BE2C (cell line): Measurements from ENCODE around the gene EIF4G3.

Source experiments
- DNase-seq: peaks from one replicate; pipeline ENCODE4 v3.0.0-alpha.2; 2020
- H3K27me3 ChIP-seq: fragments of 250-450 bp; sonication (Bioruptor Pico); 2 replicates; pipeline ENCODE4 v1.5.1; 2020; ENCODE audit warnings: mild to moderate bottlenecking
- H3K36me3 ChIP-seq: fragments of 250-450 bp; sonication (Bioruptor Pico); 2 replicates; pipeline ENCODE4 v1.5.1; 2020; ENCODE audit warnings: mild to moderate bottlenecking
- H3K4me1 ChIP-seq: fragments of 250-450 bp; sonication (Bioruptor Pico); 2 replicates; pipeline ENCODE4 v1.5.1; 2020
- H3K4me3 ChIP-seq: 2 replicates; pipeline ENCODE4 v1.5.1; 2011; ENCODE audit warnings: low read depth, low read length
- H3K9me3 ChIP-seq: fragments of 250-450 bp; sonication (Bioruptor Pico); 2 replicates; pipeline ENCODE4 v1.5.1; 2020
- CTCF ChIP-seq: IDR thresholded peaks from 2 replicates; pipeline ENCODE4 v1.5.1; 2012; ENCODE audit warnings: mild to moderate bottlenecking, low read depth, low read length

Gene EIF4G3

GRCh38 chr1:20763417-20763816 is 413.3 kb downstream of the EIF4G3 start:
- Histone ChIP-seq H3K9me3 (no peaks in the 10 kb centered on the region), H3K36me3 (peaks cover 46% of the 10 kb centered on the region), H3K4me1 (no peaks in the 10 kb centered on the region), H3K27me3 (no peaks in the 10 kb centered on the region), H3K4me3 (no peak overlapping the region)
- DNase-seq, result no peak
- no peak for TF ChIP-seq CTCF

GRCh38 chr1:20760322-20760721 is 416.4 kb downstream of the EIF4G3 start:
- peaks cover 43% of the 10 kb centered on the region for H3K36me3 ChIP-seq
- no peaks in the 10 kb centered on the region for H3K27me3 ChIP-seq
- H3K4me1 ChIP-seq, result no peaks in the 10 kb centered on the region
- no peak for DNase-seq
- TF ChIP-seq CTCF, result no peak
- no peak overlapping the region for H3K4me3 ChIP-seq
- no peaks in the 10 kb centered on the region for H3K9me3 ChIP-seq
